ENCODE measurements around the gene PACRGL.

- TF ChIP-seq POLR2A (IDR thresholded peaks at IDR 0.05), result no peak
- TF ChIP-seq CTCF (IDR thresholded peaks at IDR 0.05), result no peak
These were observed 11.1 kb downstream of the PACRGL start for GRCh38 chr4:20711335-20711734.
